ENCODE data around the gene TCP11L2. TPM values are rescaled to one million over a fixed set of nuclear protein-coding genes. Genes with fewer than 3 reads are reported as not detected.

Gene TCP11L2
- total and polyA plus RNA-seq, 9 of the 15 experiments (the other 6 are each of a cell fraction or from before 2014, with no cell fraction given): 0.39 to 4.5 (median 1.3) TPM

DNA sequence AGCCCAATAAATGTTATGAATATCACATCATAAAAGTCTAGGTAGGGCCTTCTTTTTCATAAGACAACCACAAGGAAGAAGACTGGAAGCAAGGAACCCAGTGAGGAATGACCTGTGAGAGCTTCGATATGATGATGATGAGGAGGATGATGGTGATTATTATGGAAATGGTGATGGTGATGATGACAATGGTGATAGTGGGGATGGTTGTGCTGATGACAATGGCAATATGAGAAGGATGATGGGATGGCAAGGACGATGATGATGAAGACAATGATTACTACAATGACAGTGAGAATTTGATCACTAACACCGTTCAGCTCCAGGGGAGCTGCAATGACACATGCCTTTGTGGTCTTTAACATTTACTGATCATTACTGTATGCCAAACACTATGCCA lies 47.0 kb upstream of the TCP11L2 start (continued):
- TF ChIP-seq MXI1 (IDR thresholded peaks at IDR 0.05; ENCODE audit: low read depth, low read length): no peak
- TF ChIP-seq ZNF75A (CRISPR knock-in tag; IDR thresholded peaks at IDR 0.05): no peak
- no peak for TF ChIP-seq MAFF (IDR thresholded peaks at IDR 0.05; ENCODE audit: low read length)
- TF ChIP-seq MCM3 (IDR thresholded peaks at IDR 0.05): no peak
- no peak for TF ChIP-seq BRF1 (IDR thresholded peaks at IDR 0.05; ENCODE audit: borderline replicate concordance, extremely low read depth, insufficient read length)
- no peak for TF ChIP-seq CTCF (IDR thresholded peaks at IDR 0.05 in 2 of 3, conservative IDR thresholded peaks at IDR 0.05 in 1 of 3; ENCODE audit: insufficient read depth in 2 of 3, low read depth in 1 of 3, low read length in 3 of 3)
- TF ChIP-seq ZKSCAN8 (CRISPR knock-in tag; IDR thresholded peaks at IDR 0.05): no peak
- no peak for TF ChIP-seq DIDO1 (tag; IDR thresholded peaks at IDR 0.05; ENCODE audit: low read depth)

GRCh38 chr12:106255952-106256351 lies 46.6 kb upstream of the TCP11L2 start:
- WGBS (ENCODE audit: insufficient coverage, low coverage, missing lambda C conversion rate): 2% methylated on average over 5 of the region's 5 CpGs
- Histone ChIP-seq H3K27me3 (ENCODE audit: control insufficient read depth in 2 of 2, insufficient read depth in 2 of 2, low read length in 2 of 2) (peaks cover 0 to 28% of the 10 kb centered on the region in 2 experiments; a peak in 3 of 5 replicates), H3K36me3 (ENCODE audit: control insufficient read depth, insufficient read depth, low read length) (no peaks in the 10 kb centered on the region), H4K20me1 (replicated peaks; ENCODE audit: control insufficient read depth, insufficient read depth, low read length) (no peaks in the 10 kb centered on the region), H3K9me1 (ENCODE audit: control insufficient read depth, insufficient read depth, low read length) (no peaks in the 10 kb centered on the region), H3K79me2 (ENCODE audit: control insufficient read depth, insufficient read depth, low read length) (no peaks in the 10 kb centered on the region), H2AFZ (ENCODE audit: low read depth, low read length) (no peak overlapping the region), H3K4me1 (replicated peaks in 1 of 2; ENCODE audit: control insufficient read depth in 2 of 2, insufficient read depth in 2 of 2, low read length in 2 of 2) (no peaks in the 10 kb centered on the region), H3K4me3 (no peak overlapping the region), H3K9ac (ENCODE audit: insufficient read depth in 1 of 2, low read depth in 2 of 2, low read length in 2 of 2) (no peak overlapping the region), H3K4me2 (ENCODE audit: insufficient read depth, low read length) (no peak overlapping the region), H3K27ac (ENCODE audit: extremely low read depth, low read depth, low read length) (no peak overlapping the region), H3K9me3 (replicated peaks; ENCODE audit: control insufficient read depth, insufficient read depth, low read depth, low read length) (no peaks in the 10 kb centered on the region)
- TF ChIP-seq PURB (CRISPR knock-in tag; IDR thresholded peaks at IDR 0.05; ENCODE audit: low read depth) (no peak), E4F1 (CRISPR knock-in tag; IDR thresholded peaks at IDR 0.05; ENCODE audit: borderline replicate concordance) (no peak), RAD21 (CRISPR knock-in tag; conservative IDR thresholded peaks at IDR 0.05 in 1 of 2, IDR thresholded peaks at IDR 0.05 in 1 of 2) (no peak)
- TF ChIP-seq, protein P1, sequence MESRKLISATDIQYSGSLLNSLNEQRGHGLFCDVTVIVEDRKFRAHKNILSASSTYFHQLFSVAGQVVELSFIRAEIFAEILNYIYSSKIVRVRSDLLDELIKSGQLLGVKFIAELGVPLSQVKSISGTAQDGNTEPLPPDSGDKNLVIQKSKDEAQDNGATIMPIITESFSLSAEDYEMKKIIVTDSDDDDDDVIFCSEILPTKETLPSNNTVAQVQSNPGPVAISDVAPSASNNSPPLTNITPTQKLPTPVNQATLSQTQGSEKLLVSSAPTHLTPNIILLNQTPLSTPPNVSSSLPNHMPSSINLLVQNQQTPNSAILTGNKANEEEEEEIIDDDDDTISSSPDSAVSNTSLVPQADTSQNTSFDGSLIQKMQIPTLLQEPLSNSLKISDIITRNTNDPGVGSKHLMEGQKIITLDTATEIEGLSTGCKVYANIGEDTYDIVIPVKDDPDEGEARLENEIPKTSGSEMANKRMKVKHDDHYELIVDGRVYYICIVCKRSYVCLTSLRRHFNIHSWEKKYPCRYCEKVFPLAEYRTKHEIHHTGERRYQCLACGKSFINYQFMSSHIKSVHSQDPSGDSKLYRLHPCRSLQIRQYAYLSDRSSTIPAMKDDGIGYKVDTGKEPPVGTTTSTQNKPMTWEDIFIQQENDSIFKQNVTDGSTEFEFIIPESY (CRISPR knock-in tag; IDR thresholded peaks at IDR 0.05): no peak
- TF ChIP-seq, protein P2, sequence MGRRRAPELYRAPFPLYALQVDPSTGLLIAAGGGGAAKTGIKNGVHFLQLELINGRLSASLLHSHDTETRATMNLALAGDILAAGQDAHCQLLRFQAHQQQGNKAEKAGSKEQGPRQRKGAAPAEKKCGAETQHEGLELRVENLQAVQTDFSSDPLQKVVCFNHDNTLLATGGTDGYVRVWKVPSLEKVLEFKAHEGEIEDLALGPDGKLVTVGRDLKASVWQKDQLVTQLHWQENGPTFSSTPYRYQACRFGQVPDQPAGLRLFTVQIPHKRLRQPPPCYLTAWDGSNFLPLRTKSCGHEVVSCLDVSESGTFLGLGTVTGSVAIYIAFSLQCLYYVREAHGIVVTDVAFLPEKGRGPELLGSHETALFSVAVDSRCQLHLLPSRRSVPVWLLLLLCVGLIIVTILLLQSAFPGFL (CRISPR knock-in tag; IDR thresholded peaks at IDR 0.05): no peak
- ChIA-PET CTCF (ENCODE audit: low intra/inter-chr PET ratio) (no interaction called here), POLR2A (interaction anchor here (0.6 kb wide), 1 partner anchor 75 kb away, joined by 3 read pairs; no protein-coding TSS in a partner anchor)
- no peak for DNase-seq (ENCODE audit: extremely low read depth in 1 of 4, low spot score in 3 of 4)
- ATAC-seq: no peak
- intact Hi-C loops (cut with micrococcal nuclease) (no loop called here), in situ Hi-C loops (cut with MboI) (no loop called here)
- no TSS peak for BruUV-seq (replicated peaks)
- no peak for FAIRE-seq
